CD14-positive monocyte (primary cell): ENCODE results near the gene MTMR3. TPM values are rescaled to one million over a fixed set of nuclear protein-coding genes. Genes with fewer than 3 reads are reported as not detected.

Experiments
- DNase-seq, 3 donors: peaks; one replicate each; pipeline ENCODE4 v3.0.0-alpha.2; 2011 to 2022
- H2AFZ ChIP-seq: 2 replicates; pipeline ENCODE4 v1.6.0; 2012; ENCODE audit warnings: mild to moderate bottlenecking, low read depth, low read length, inconsistent platforms; ENCODE audit not compliant: insufficient read depth, poor library complexity, severe bottlenecking
- H3K27ac ChIP-seq, 2 donors: 1 replicate in 1 of 2; 2 replicates in 1 of 2; pipeline ENCODE4 v1.5.1; 2012 to 2013; ENCODE audit warnings: low read length in 2 of 2, control low read depth in 1 of 2, inconsistent platforms in 1 of 2, low read depth in 1 of 2, mild to moderate bottlenecking in 1 of 2
- H3K27me3 ChIP-seq, 2 donors: one replicate each; pipeline versions ENCODE4 v1.6.0 to v1.6.1; 2011 to 2013; ENCODE audit warnings: low read length in 2 of 2; ENCODE audit not compliant: control insufficient read depth in 2 of 2, insufficient read depth in 2 of 2
- H3K36me3 ChIP-seq, 2 donors: replicated peaks in 1 of 2; 1 replicate in 1 of 2; 2 replicates in 1 of 2; pipeline versions ENCODE4 v1.5.1 to v1.6.1; 2012 to 2013; ENCODE audit warnings: low read length in 2 of 2, control low read depth in 1 of 2, inconsistent platforms in 1 of 2, mild to moderate bottlenecking in 1 of 2; ENCODE audit not compliant: insufficient read depth in 2 of 2, control insufficient read depth in 1 of 2
- H3K4me1 ChIP-seq, 2 donors: 1 replicate in 1 of 2; 2 replicates in 1 of 2; pipeline versions ENCODE4 v1.5.1 to v1.6.1; 2012 to 2013; ENCODE audit warnings: low read length in 2 of 2, control low read depth in 1 of 2, inconsistent platforms in 1 of 2, mild to moderate bottlenecking in 1 of 2, moderate library complexity in 1 of 2; ENCODE audit not compliant: insufficient read depth in 2 of 2, control insufficient read depth in 1 of 2
- H3K4me2 ChIP-seq: replicated peaks from 2 replicates; pipeline ENCODE3; 2012; ENCODE audit warnings: low read length, moderate library complexity, mild to moderate bottlenecking; ENCODE audit not compliant: poor library complexity, severe bottlenecking; ENCODE audit errors: extremely low read depth
- H3K4me3 ChIP-seq, 3 experiments: fragments of 200-600 bp in 1 of 3; sonication (generic) in 1 of 3; replicated peaks in 1 of 3; 1 replicate in 2 of 3; 2 replicates in 1 of 3; pipeline ENCODE4 v1.5.1; 2011 to 2013; ENCODE audit warnings: low read length in 3 of 3, mild to moderate bottlenecking in 3 of 3, control low read depth in 2 of 3, low read depth in 2 of 3, inconsistent platforms in 1 of 3, moderate library complexity in 1 of 3
- H3K79me2 ChIP-seq: 2 replicates; pipeline ENCODE4 v1.6.0; 2012; ENCODE audit warnings: mild to moderate bottlenecking, control low read depth, inconsistent platforms, low read length, moderate library complexity; ENCODE audit not compliant: insufficient read depth
- H3K9ac ChIP-seq: 2 replicates; pipeline ENCODE4 v1.6.0; 2017; ENCODE audit warnings: low read length, mild to moderate bottlenecking; ENCODE audit not compliant: insufficient read depth, poor library complexity, severe bottlenecking
- H3K9me3 ChIP-seq, 2 donors: replicated peaks in 1 of 2; 1 replicate in 1 of 2; 2 replicates in 1 of 2; pipeline versions ENCODE4 v1.5.1 to v1.6.1; 2012 to 2013; ENCODE audit warnings: low read length in 2 of 2, control low read depth in 1 of 2; ENCODE audit not compliant: control insufficient read depth in 1 of 2, insufficient read depth in 1 of 2
- H4K20me1 ChIP-seq: 2 replicates; pipeline ENCODE4 v1.6.0; 2012; ENCODE audit warnings: mild to moderate bottlenecking, low read length, control low read depth, moderate library complexity; ENCODE audit not compliant: insufficient read depth
- H3K27ac Mint-ChIP-seq, 7 donors: one replicate each; pipeline ENCODE4 v1.8.0; 2020; ENCODE audit warnings: mild to moderate bottlenecking in 7 of 7, mixed read lengths in 7 of 7, moderate library complexity in 6 of 7, inconsistent platforms in 2 of 7
- H3K27me3 Mint-ChIP-seq, 3 donors: one replicate each; pipeline ENCODE4 v1.8.0; 2021 to 2022; ENCODE audit warnings: low read depth in 3 of 3, mild to moderate bottlenecking in 3 of 3, mixed read lengths in 3 of 3, moderate library complexity in 3 of 3, inconsistent platforms in 1 of 3
- H3K36me3 Mint-ChIP-seq, 2 donors: one replicate each; pipeline ENCODE4 v1.8.0; 2020; ENCODE audit warnings: mixed read lengths in 2 of 2, inconsistent platforms in 1 of 2, mild to moderate bottlenecking in 1 of 2
- H3K4me1 Mint-ChIP-seq: one replicate; pipeline ENCODE4 v1.8.0; 2020; ENCODE audit warnings: mild to moderate bottlenecking, mixed read lengths
- H3K4me3 Mint-ChIP-seq, 2 donors: one replicate each; pipeline ENCODE4 v1.8.0; 2020; ENCODE audit warnings: mild to moderate bottlenecking in 2 of 2, mixed read lengths in 2 of 2, moderate library complexity in 1 of 2
- H3K9me3 Mint-ChIP-seq, 7 donors: one replicate each; pipeline ENCODE4 v1.8.0; 2020 to 2022; ENCODE audit warnings: mixed read lengths in 7 of 7, mild to moderate bottlenecking in 6 of 7, moderate library complexity in 6 of 7, inconsistent platforms in 2 of 7
- CTCF ChIP-seq: fragments of 200-600 bp; IDR thresholded peaks from one replicate; pipeline ENCODE4 v1.8.0; 2022; ENCODE audit warnings: antibody characterized with exemption, mild to moderate bottlenecking
- WGBS: methylation state at CpG from one replicate; pipeline ENCODE4 v1.1.5; 2013; ENCODE audit warnings: missing lambda C conversion rate; ENCODE audit not compliant: insufficient coverage; 5-methylcytosine and 5-hydroxymethylcytosine counted together
- intact Hi-C, 2 donors: fragments of 100-400 bp; cut with micrococcal nuclease; formaldehyde crosslinking; loops; one replicate each; pipeline versions ENCODE4 v1.15.0 to v1.15.1; 2023
- polyA plus RNA-seq, 3 donors: library from polyadenylated mRNA; depleted of rRNA in 1 of 3; unstranded in 2 of 3; stranded (reverse) in 1 of 3; fragments of 300-500 nt in 2 of 3; fragments of >200 nt in 1 of 3; fragmentation: Illumina TruSeq in 2 of 3; gene quantifications; 1 replicate in 2 of 3; 2 replicates in 1 of 3; pipeline ENCODE4 v1.2.3, GENCODE V29; 2012 to 2021

Gene MTMR3
- polyA plus RNA-seq, 3 donors, result 23.4 to 86.1 (median 30.2) TPM

- Histone ChIP-seq H2AFZ (no peak overlapping the region), H3K9me3 (no peaks in the 10 kb centered on the region), H3K4me3 (no peak overlapping the region), H3K79me2 (no peaks in the 10 kb centered on the region), H3K27ac (no peak overlapping the region), H4K20me1 (peaks cover 63% of the 10 kb centered on the region), H3K4me2 (no peak overlapping the region), H3K27me3 (no peaks in the 10 kb centered on the region), H3K9ac (no peak overlapping the region), H3K4me1 (peaks cover 26 to 33% of the 10 kb centered on the region in 2 donors), H3K36me3 (peaks cover 0 to 32% of the 10 kb centered on the region in 2 donors)
- Mint-ChIP-seq H3K27me3 (peaks cover 0 to 3% (median 0%) of the 10 kb centered on the region in 3 donors), H3K36me3 (peaks cover 12 to 28% of the 10 kb centered on the region in 2 donors), H3K4me3 (no peak overlapping the region), H3K9me3 (no peaks in the 10 kb centered on the region), H3K4me1 (peaks cover 35% of the 10 kb centered on the region), H3K27ac (no peak overlapping the region)
- no peak for DNase-seq
- WGBS, result 100% methylated on average over 1 of the region's 2 CpGs
- no peak for TF ChIP-seq CTCF
- intact Hi-C loops, result loop anchor here in 1 of 2 donors (10.0 kb wide), 1 partner anchor 208 kb away; the partner anchor contains the start of gene LIF
These were observed 153.7 kb downstream of the MTMR3 start for GRCh38 chr22:30036656-30037055.

GRCh38 chr22:30038219-30038618, 155.2 kb downstream of the MTMR3 start:
- no peak for DNase-seq
- no peaks in the 10 kb centered on the region for H3K79me2 ChIP-seq
- H3K9ac ChIP-seq, result no peak overlapping the region
- H2AFZ ChIP-seq, result no peak overlapping the region
- H3K4me3 ChIP-seq, result no peak overlapping the region
- no peak overlapping the region for H3K27ac Mint-ChIP-seq
- H3K4me2 ChIP-seq, result no peak overlapping the region
- H3K9me3 ChIP-seq, result no peaks in the 10 kb centered on the region
- H3K4me3 Mint-ChIP-seq, result no peak overlapping the region
- no CpG with 5 or more reads among the region's 3 CpGs for WGBS
- no peak for TF ChIP-seq CTCF
- peaks cover 47% of the 10 kb centered on the region for H4K20me1 ChIP-seq
- H3K27me3 ChIP-seq, result no peaks in the 10 kb centered on the region
- H3K27ac ChIP-seq, result no peak overlapping the region
- H3K4me1 Mint-ChIP-seq, result peaks cover 23% of the 10 kb centered on the region
- intact Hi-C loops, result loop anchor here in 1 of 2 donors (10.0 kb wide), 1 partner anchor 207 kb away; the partner anchor contains the start of gene LIF
- H3K36me3 ChIP-seq, result peaks cover 0 to 26% of the 10 kb centered on the region in 2 donors
- H3K9me3 Mint-ChIP-seq, result no peaks in the 10 kb centered on the region
- peaks cover 12 to 28% of the 10 kb centered on the region in 2 donors for H3K36me3 Mint-ChIP-seq
- peaks cover 0 to 5% (median 1%) of the 10 kb centered on the region in 3 donors for H3K27me3 Mint-ChIP-seq
- H3K4me1 ChIP-seq, result peaks cover 18 to 19% of the 10 kb centered on the region in 2 donors
